Measurements from ENCODE around the gene FGFR3.

- TF ChIP-seq CTCF (IDR thresholded peaks at IDR 0.05) (no peak), POLR2A (IDR thresholded peaks at IDR 0.05) (no peak)
Observed at GRCh38 chr4:1743551-1743950, 49.5 kb upstream of the FGFR3 start.

All from Peyer's patch (tissue), 4 donors.